K562 (cell line): ENCODE measurements around the gene CAVIN1. TPM values are rescaled to one million over a fixed set of nuclear protein-coding genes. Genes with fewer than 3 reads are reported as not detected.

Experiments used
- CREM ChIP-seq: IDR thresholded peaks from 2 replicates; pipeline ENCODE4 v1.6.1; 2014; ENCODE audit warnings: antibody characterized with exemption, low read depth
- DEAF1 ChIP-seq: fragments of 450-650 bp; formaldehyde crosslinking; IDR thresholded peaks from 2 replicates; pipeline ENCODE4 v1.4.0; 2020; ENCODE audit warnings: mild to moderate bottlenecking, moderate library complexity
- ESRRA ChIP-seq: fragments of 450-650 bp; IDR thresholded peaks from 2 replicates; pipeline ENCODE4 v1.6.1; 2014; ENCODE audit warnings: low read depth, mild to moderate bottlenecking, moderate library complexity, borderline replicate concordance
- FOXA1 ChIP-seq: fragments of 450-650 bp; IDR thresholded peaks from 2 replicates; pipeline ENCODE4 v1.6.1; 2016; ENCODE audit warnings: mild to moderate bottlenecking, borderline replicate concordance
- HDAC2 ChIP-seq: fragments of 450-650 bp; IDR thresholded peaks from 2 replicates; pipeline ENCODE4 v1.6.1; 2016; ENCODE audit warnings: mild to moderate bottlenecking
- KLF16 ChIP-seq: IDR thresholded peaks from 2 replicates; pipeline ENCODE4 v1.6.1; 2016; ENCODE audit warnings: antibody characterized with exemption
- NCOR1 ChIP-seq: fragments of 450-650 bp; IDR thresholded peaks from 2 replicates; pipeline ENCODE4 v1.6.1; 2016; ENCODE audit warnings: mild to moderate bottlenecking, moderate library complexity
- SAFB ChIP-seq: fragments of 200-400 bp; formaldehyde crosslinking; IDR thresholded peaks from 2 replicates; pipeline ENCODE4 v1.6.1; 2017; ENCODE audit warnings: low read depth, low read length, borderline replicate concordance
- SAP30 ChIP-seq: fragments of 200-600 bp; sonication (generic); IDR thresholded peaks from 2 replicates; pipeline ENCODE4 v1.6.1; 2012; ENCODE audit warnings: borderline replicate concordance, low read depth, mild to moderate bottlenecking, moderate library complexity, low read length, control low read depth, inconsistent platforms; ENCODE audit not compliant: insufficient read depth, poor library complexity, severe bottlenecking
- SP2 ChIP-seq: IDR thresholded peaks from 2 replicates; pipeline ENCODE4 v1.6.1; 2011; ENCODE audit warnings: mild to moderate bottlenecking, low read depth, low read length, moderate library complexity; ENCODE audit not compliant: poor library complexity, severe bottlenecking; ENCODE audit errors: extremely low read depth
- ZBTB2 ChIP-seq: fragments of 450-650 bp; IDR thresholded peaks from 2 replicates; pipeline ENCODE4 v1.6.1; 2016; ENCODE audit warnings: antibody characterized with exemption
- ZNF23 ChIP-seq: fragments of 250-450 bp; sonication (Bioruptor Pico); IDR thresholded peaks from 2 replicates; pipeline ENCODE4 v1.4.0; 2020; ENCODE audit warnings: mild to moderate bottlenecking
- ZNF324 ChIP-seq: fragments of 250-450 bp; sonication (Bioruptor Pico); IDR thresholded peaks from 2 replicates; pipeline ENCODE4 v1.4.0; 2020; ENCODE audit warnings: mild to moderate bottlenecking
- ZNF507 ChIP-seq: conservative IDR thresholded peaks from 2 replicates; pipeline ENCODE4 v1.6.1; 2017; ENCODE audit warnings: missing genetic modification characterization, missing compliant biosample characterization
- polyA plus RNA-seq, 8 experiments: library from polyadenylated mRNA; depleted of rRNA in 4 of 8; stranded (reverse) in 5 of 8; unstranded in 3 of 8; fragments of >200 nt; fragmentation: Nextera tagmentation in 2 of 8; fragmentation: Illumina TruSeq in 1 of 8; extraction: Ambion mirVana in 2 of 8; extraction: Trizol in 1 of 8; gene quantifications; 2 replicates each; pipeline versions ENCODE4 v1.2.1 to v1.2.3, GENCODE V29; 2011 to 2014; ENCODE audit warnings: inconsistent platforms in 1 of 8, missing spikeins in 1 of 8
- total RNA-seq, 7 experiments: library from RNA; depleted of rRNA in 6 of 7; stranded (reverse); fragments of >200 nt in 6 of 7; fragmentation: Illumina TruSeq in 2 of 7; extraction: Trizol in 2 of 7; gene quantifications; 2 replicates each; pipeline versions ENCODE4 v1.2.1 to v1.2.3, GENCODE V29; 2011 to 2021; ENCODE audit warnings: low replicate concordance in 1 of 7
- TF ChIP-seq, protein P1 (sequence below): sonication (generic); formaldehyde crosslinking; IDR thresholded peaks from 2 replicates; pipeline ENCODE4 v1.8.0; 2022; ENCODE audit warnings: missing genetic modification reagents, mild to moderate bottlenecking, borderline replicate concordance

Gene CAVIN1
- total and polyA plus RNA-seq, 9 of the 15 experiments (the other 6 are each of a cell fraction or from before 2014, with no cell fraction given) = 6.8 to 162 (median 74.5) TPM

DNA sequence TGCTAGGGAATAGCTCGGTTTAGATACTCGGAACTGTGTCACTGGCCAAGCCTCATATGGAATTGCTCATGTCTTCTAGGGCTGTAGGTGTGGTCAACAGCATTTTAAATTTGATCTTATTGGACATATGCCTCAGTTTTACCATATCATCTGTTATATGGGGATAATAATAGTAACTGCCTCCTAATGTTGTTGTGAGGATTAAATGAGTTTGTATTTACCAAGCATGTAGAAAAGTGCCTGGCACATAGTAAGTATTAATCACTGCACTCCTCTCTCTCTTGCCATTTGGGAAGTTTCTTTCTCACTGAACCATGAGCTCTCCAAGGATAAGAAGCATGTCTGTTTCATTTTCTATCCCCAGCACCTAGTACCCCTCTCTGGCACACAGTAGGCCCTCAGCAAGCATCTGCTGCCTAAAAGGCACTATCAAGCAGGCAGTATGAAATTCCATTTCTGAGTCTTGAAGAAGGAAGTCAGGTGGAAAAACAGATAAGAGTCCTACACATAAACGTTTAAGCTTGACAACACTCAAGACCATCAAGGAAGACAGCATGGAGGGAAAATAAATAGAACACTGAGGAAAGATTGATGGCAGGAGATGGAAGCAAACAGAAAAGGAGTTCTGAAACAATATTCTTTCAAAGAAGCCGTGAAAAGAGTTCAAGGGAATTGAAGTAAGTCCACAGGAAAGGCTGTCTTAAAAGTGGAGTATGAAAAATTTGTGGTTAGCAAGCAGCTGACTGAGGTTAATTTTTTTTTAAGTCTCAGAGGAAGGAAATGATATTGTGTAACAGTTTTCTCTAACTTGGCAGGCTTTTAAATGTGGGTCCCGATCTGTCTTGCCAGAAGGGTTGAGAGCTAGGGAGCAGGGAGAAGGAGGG lies 33.4 kb upstream of the CAVIN1 start (continued):
- TF ChIP-seq, protein P1, sequence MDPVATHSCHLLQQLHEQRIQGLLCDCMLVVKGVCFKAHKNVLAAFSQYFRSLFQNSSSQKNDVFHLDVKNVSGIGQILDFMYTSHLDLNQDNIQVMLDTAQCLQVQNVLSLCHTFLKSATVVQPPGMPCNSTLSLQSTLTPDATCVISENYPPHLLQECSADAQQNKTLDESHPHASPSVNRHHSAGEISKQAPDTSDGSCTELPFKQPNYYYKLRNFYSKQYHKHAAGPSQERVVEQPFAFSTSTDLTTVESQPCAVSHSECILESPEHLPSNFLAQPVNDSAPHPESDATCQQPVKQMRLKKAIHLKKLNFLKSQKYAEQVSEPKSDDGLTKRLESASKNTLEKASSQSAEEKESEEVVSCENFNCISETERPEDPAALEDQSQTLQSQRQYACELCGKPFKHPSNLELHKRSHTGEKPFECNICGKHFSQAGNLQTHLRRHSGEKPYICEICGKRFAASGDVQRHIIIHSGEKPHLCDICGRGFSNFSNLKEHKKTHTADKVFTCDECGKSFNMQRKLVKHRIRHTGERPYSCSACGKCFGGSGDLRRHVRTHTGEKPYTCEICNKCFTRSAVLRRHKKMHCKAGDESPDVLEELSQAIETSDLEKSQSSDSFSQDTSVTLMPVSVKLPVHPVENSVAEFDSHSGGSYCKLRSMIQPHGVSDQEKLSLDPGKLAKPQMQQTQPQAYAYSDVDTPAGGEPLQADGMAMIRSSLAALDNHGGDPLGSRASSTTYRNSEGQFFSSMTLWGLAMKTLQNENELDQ (CRISPR knock-in tag) = no peak
- TF ChIP-seq ESRRA = peak; percentile 71; the same call in 1 of the 2 replicates
- TF ChIP-seq ZNF324 (CRISPR knock-in tag) = no peak
- no peak for TF ChIP-seq FOXA1
- no peak for TF ChIP-seq ZNF507 (tag)
- TF ChIP-seq SAFB = no peak
- TF ChIP-seq DEAF1 (CRISPR knock-in tag) = no peak
- TF ChIP-seq HDAC2 = peak; percentile 86
- TF ChIP-seq ZNF23 (CRISPR knock-in tag) = no peak
- peak; percentile 77 for TF ChIP-seq NCOR1
- no peak for TF ChIP-seq SP2
- TF ChIP-seq KLF16 = no peak; the same call in 1 of the 2 replicates
- no peak for TF ChIP-seq SAP30
- TF ChIP-seq CREM = peak; percentile 49; the same call in 1 of the 2 replicates
- peak; percentile 75; the same call in 1 of the 2 replicates for TF ChIP-seq ZBTB2
